GM12873 (cell line): Measurements from ENCODE around the gene NIPAL1.

Experiments used
- TF ChIP-seq, protein P1 (sequence below): IDR thresholded peaks from 2 replicates; pipeline ENCODE4 v1.5.1; 2012; ENCODE audit warnings: low read depth, mild to moderate bottlenecking, moderate library complexity, low read length, control low read depth; ENCODE audit not compliant: insufficient read depth; ENCODE audit errors: missing control alignments

Gene NIPAL1

DNA sequence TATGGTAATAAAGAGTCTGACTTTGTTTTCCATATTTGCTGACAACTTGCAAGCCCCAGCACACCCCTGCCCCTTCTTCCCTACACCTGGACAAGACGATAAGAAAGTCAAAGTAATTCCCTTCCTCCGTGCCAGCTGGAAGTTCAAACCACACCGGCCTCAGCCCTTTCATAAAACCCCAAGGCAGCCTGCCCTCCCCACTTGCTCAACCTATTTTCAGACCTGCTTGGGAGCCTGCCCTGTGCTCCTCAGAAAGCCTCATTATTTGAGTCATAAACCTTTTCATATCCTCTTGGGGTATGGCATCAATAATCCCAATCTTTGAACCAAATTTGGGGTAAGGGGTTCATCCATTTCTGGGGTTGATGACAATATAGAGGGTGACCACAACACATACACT, 29.5 kb downstream of the NIPAL1 start:
- TF ChIP-seq, protein P1, sequence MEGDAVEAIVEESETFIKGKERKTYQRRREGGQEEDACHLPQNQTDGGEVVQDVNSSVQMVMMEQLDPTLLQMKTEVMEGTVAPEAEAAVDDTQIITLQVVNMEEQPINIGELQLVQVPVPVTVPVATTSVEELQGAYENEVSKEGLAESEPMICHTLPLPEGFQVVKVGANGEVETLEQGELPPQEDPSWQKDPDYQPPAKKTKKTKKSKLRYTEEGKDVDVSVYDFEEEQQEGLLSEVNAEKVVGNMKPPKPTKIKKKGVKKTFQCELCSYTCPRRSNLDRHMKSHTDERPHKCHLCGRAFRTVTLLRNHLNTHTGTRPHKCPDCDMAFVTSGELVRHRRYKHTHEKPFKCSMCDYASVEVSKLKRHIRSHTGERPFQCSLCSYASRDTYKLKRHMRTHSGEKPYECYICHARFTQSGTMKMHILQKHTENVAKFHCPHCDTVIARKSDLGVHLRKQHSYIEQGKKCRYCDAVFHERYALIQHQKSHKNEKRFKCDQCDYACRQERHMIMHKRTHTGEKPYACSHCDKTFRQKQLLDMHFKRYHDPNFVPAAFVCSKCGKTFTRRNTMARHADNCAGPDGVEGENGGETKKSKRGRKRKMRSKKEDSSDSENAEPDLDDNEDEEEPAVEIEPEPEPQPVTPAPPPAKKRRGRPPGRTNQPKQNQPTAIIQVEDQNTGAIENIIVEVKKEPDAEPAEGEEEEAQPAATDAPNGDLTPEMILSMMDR: no peak

DNA sequence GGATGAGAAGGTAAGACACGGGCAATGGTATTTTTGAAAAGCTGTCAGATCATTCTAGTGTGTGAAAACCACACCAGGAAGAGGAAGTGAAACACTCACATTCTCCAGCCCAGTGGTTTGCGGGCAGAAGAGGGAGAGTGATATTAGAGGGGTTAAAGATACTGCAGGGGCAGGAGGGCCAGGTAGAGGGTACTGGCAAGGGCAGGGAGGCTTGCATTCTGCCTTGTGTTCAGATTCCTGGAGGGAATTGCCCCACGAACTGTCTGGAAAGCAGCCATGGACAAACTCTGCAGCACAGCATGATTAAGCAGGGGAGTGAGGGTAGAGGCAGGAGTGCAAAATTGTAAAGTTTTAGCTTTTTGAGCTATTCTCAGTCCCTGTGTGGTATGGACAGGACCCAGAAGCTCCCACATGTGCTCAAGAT, 30.9 kb downstream of the NIPAL1 start:
- TF ChIP-seq, protein P1: no peak

DNA sequence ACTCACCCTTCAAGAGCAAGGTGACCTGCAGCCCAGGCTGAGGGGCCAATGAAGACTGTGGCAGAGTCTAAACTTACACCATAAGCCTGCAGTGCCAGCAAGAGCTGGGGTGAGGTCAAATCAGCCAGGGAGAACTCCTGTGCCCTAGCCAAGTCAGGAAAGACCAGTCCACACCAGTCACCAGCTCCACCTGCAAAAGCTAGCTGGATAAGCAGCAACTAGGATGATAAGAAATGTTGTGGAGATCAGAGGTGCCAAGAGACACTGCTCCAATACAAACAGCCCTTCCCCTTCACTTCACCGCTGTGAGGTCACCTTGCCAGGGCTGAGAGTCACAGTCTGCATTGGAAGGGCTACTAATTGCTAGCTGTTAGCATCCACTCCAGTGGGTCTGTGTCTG, 31.3 kb downstream of the NIPAL1 start:
- TF ChIP-seq, protein P1: no peak

DNA sequence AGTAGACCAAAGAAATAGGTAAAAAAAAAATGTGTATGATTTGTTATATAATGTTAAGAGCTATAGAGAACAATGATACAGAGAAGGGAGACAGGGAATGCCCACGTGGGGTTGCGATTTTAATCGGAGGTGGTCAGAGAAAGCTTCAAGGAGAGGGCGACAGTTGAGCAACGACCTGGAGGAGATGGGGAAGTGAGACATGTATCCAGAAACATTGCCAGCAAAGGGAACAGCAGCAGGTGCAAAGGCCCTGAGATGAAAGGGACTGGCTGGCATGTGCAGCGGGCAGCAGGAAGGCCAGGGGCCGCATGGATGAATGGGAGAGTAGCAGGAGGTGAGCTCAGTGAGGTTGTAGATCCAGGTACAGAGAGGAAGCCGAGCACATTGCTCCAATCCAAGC, 32.9 kb downstream of the NIPAL1 start:
- TF ChIP-seq, protein P1: no peak

DNA sequence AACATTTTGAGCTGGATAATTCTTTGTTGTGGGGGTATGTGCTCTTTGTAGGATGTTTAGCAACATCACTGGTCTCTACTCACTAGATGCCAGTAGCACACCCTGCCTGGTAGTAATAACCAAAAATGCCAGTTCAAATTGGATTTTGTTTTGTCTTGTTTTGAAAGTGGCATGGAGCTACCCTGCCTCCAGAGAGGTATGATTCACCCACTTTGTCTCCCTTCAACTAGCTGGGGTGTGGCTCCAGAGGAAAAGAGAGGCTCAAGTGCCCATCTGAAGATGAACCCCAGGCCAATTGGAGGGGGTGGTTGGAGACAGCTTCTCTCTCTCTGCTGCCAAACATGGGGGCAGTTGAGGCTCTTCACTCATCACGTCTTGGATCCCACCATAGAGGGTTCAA, 34.5 kb downstream of the NIPAL1 start:
- TF ChIP-seq, protein P1: no peak

DNA sequence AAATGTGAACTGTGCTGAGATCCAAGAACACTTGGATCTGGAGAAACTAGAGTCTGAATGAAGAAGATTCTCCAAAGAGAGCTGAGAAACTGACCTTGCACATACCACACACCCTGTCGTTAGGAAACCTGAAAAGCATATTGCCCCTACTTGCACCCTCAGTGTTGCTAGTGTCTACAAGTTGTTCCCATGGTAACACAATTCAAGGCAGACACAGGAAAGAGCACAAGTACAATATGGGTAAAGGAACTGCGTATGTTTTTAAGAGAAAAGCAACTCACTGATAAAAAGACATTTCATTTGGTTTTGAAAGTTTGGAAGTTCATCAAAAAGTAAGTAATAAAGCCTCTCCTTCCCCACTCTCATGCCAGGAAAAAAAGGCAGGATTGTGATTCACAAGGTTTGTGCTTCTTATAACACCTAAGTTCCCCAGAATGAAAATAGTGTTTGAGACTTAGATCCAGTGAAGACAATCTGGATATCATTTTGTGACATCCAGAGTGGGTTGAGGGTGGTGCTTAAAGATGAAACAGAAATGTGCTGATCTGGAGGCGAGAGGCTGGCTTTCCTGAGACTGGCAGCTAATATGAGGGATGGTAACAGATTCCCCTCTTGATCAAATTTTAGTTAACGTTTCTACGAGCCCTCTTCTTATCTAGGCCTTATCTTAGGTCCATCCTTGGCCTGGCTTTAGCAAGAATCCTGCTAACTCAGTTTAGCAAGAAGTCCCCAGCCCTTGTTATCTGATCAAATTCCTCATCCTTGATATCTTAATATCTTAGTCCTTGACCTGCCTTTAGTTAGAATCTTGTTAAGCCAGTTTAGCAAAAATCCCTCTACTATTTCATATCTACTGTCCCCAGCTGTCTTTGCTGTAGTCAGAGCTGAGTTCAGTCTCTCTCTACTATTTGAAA, 42.3 kb downstream of the NIPAL1 start:
- TF ChIP-seq, protein P1: no peak

DNA sequence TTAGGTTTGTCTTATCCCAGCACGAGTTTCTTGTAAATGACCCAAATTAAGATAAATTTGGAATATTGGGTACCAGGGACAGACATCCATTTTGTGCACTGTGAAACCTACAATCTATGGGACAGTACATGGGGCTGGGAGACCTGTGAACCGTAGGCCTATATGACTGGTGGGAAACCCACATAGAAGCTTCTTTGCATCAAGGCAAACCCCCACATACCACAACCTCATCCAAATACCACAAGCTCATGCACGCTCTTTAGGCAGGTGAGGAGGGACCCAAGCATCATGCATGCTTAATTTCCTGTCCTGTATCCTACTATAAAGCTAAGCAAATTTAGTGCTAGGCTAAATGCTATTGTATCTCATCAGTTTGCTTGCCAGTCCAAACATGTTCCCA, 47.8 kb downstream of the NIPAL1 start:
- TF ChIP-seq, protein P1: no peak
